ENCODE results near the gene HSFX3. TPM values are rescaled to one million over a fixed set of nuclear protein-coding genes. Genes with fewer than 3 reads are reported as not detected.

The HSFX3 gene
- total and polyA plus RNA-seq, 2 of the 8 experiments (the other 6 are each of a cell fraction or from before 2014, with no cell fraction given): not detected

DNA sequence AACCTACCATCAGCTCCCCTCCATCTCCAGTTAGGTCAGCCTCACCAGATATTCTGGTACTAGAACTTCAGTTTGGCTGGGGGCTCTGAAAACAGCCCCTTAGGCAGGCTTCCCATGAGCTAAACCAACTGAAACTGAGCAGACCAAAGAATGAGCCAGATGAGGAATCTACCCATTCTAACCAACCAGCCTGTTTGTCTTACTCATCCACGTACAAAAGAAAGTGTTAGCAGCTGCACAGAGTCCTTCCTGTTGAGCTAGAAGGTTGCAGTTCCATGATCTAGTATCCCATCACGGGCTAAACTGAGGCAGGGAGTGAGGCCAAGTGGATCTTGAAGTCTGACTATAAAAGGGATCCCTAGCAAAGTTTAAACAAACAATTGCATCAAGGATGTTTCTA lies 20.0 kb upstream of the HSFX3 start:
- WGBS, 2 experiments (ENCODE audit: extremely low coverage in 1 of 2, insufficient coverage in 1 of 2, insufficient read length in 1 of 2, insufficient replicate concordance in 2 of 2, low coverage in 1 of 2, low lambda C conversion rate in 2 of 2, missing lambda C conversion rate in 1 of 2): 78% methylated on average over 1 of the region's 2 CpGs; no CpG with 5 or more reads in 1 of the 2 experiments
- H2BK15ac ChIP-seq (ENCODE audit: low read length): no peak overlapping the region
- H2AK5ac ChIP-seq (ENCODE audit: low read depth, low read length): no peak overlapping the region
- no peak overlapping the region for H3K18ac ChIP-seq (ENCODE audit: extremely low read depth, low read length)
- H3K27ac ChIP-seq (ENCODE audit: low read depth, low read length): no peak overlapping the region
- H2BK12ac ChIP-seq (ENCODE audit: low read depth, low read length): no peak overlapping the region
- H4K8ac ChIP-seq (ENCODE audit: extremely low read depth, insufficient read depth, low read length): no peak overlapping the region
- H3K36me3 ChIP-seq (ENCODE audit: control insufficient read depth in 2 of 4, insufficient read depth in 4 of 4, low read length in 3 of 4): no peaks in the 10 kb centered on the region
- no peak overlapping the region for H3K9ac ChIP-seq (replicated peaks in 1 of 4; ENCODE audit: extremely low read depth in 1 of 4, low read depth in 3 of 4, low read length in 3 of 4)
- POLR2A ChIA-PET (ENCODE audit: partially characterized antibody): no interaction called here
- H3K79me1 ChIP-seq (ENCODE audit: low read depth, low read length): no peaks in the 10 kb centered on the region
- H3K14ac ChIP-seq (ENCODE audit: insufficient read length): no peak overlapping the region
- no peaks in the 10 kb centered on the region for H3K9me3 ChIP-seq (ENCODE audit: insufficient read depth in 2 of 2, low read depth in 1 of 2, low read length in 1 of 2)
- no peaks in the 10 kb centered on the region for H3K27me3 ChIP-seq (replicated peaks in 1 of 4; ENCODE audit: control insufficient read depth in 3 of 4, extremely low read depth in 1 of 4, insufficient read depth in 3 of 4, low read length in 3 of 4)
- no peak overlapping the region for H2BK120ac ChIP-seq (replicated peaks; ENCODE audit: low read depth, low read length)
- no peak overlapping the region for H3K23ac ChIP-seq (ENCODE audit: insufficient read length)
- H4K5ac ChIP-seq (ENCODE audit: insufficient read length, low read depth, low read length): no peak overlapping the region
- no peaks in the 10 kb centered on the region for H3K23me2 ChIP-seq (ENCODE audit: low read depth, low read length)
- TF ChIP-seq, protein P1, sequence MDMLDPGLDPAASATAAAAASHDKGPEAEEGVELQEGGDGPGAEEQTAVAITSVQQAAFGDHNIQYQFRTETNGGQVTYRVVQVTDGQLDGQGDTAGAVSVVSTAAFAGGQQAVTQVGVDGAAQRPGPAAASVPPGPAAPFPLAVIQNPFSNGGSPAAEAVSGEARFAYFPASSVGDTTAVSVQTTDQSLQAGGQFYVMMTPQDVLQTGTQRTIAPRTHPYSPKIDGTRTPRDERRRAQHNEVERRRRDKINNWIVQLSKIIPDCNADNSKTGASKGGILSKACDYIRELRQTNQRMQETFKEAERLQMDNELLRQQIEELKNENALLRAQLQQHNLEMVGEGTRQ (IDR thresholded peaks at IDR 0.05; ENCODE audit: low read length): no peak
- CTCF ChIA-PET (ENCODE audit: partially characterized antibody): no interaction called here
- no peak overlapping the region for H2BK5ac ChIP-seq (ENCODE audit: low read depth, low read length)
- H3K4me3 ChIP-seq (ENCODE audit: extremely low read depth in 1 of 4, insufficient read depth in 2 of 4, low read depth in 3 of 4, low read length in 4 of 4): no peak overlapping the region
- no peaks in the 10 kb centered on the region for H3K79me2 ChIP-seq (ENCODE audit: control insufficient read depth in 1 of 2, insufficient read depth in 2 of 2, low read length in 2 of 2)
- H4K91ac ChIP-seq (replicated peaks; ENCODE audit: insufficient read length, low read length): no peak overlapping the region
- no peak overlapping the region for H3K56ac ChIP-seq (replicated peaks; ENCODE audit: insufficient read length, low read depth, low read length)
- FAIRE-seq (no peak), DNase-seq (ENCODE audit: low read depth in 1 of 2, low spot score in 2 of 2) (no peak)
- no peak overlapping the region for H2AFZ ChIP-seq (ENCODE audit: low read length)
- no peak overlapping the region for H2BK20ac ChIP-seq (ENCODE audit: low read length)
- H4K20me1 ChIP-seq (replicated peaks in 1 of 2; ENCODE audit: control insufficient read depth in 1 of 2, insufficient read depth in 2 of 2, low read length in 2 of 2): no peaks in the 10 kb centered on the region
- H3K4ac ChIP-seq (replicated peaks; ENCODE audit: insufficient read length, low read depth, low read length): no peak overlapping the region
- H3K4me2 ChIP-seq (ENCODE audit: insufficient read depth in 1 of 2, low read depth in 2 of 2, low read length in 2 of 2): no peak overlapping the region
- H3K4me1 ChIP-seq (replicated peaks in 1 of 4; ENCODE audit: control insufficient read depth in 3 of 4, insufficient read depth in 4 of 4, low read length in 3 of 4): no peaks in the 10 kb centered on the region
